B cell (primary cell): ENCODE results near the gene FAM227B. TPM values are rescaled to one million over a fixed set of nuclear protein-coding genes. Genes with fewer than 3 reads are reported as not detected.

Source experiments
- ATAC-seq: fragments of 200-7000 bp; cut with Tn5 transposase; one replicate; pipeline ENCODE4 v1.10.0; 2021; ENCODE audit warnings: low read depth, mild to moderate bottlenecking, moderate number of reproducible peaks, moderate library complexity
- CTCF ChIA-PET: fragments of 350-600 bp; sonication (Branson Sonifier 250); formaldehyde crosslinking; loops from one replicate; lab custom pipeline; 2021; ENCODE audit warnings: antibody characterized with exemption, inconsistent platforms; lab: Charles Lee
- POLR2A ChIA-PET: fragments of 350-600 bp; sonication (Branson Sonifier 250); formaldehyde crosslinking; loops from one replicate; lab custom pipeline; 2021; ENCODE audit warnings: antibody characterized with exemption; lab: Charles Lee
- DNase-seq: peaks from one replicate; pipeline ENCODE4 v3.0.0; 2013
- H2AFZ ChIP-seq: 2 replicates; pipeline ENCODE4 v1.6.1; 2012; ENCODE audit warnings: mild to moderate bottlenecking, low read depth, low read length; ENCODE audit not compliant: insufficient read depth, poor library complexity, severe bottlenecking
- H3K27ac ChIP-seq, 2 donors: 1 replicate in 1 of 2; 2 replicates in 1 of 2; pipeline ENCODE4 v1.5.1; 2012 to 2013; ENCODE audit warnings: low read length in 2 of 2, mild to moderate bottlenecking in 2 of 2, moderate library complexity in 1 of 2
- H3K27me3 ChIP-seq, 4 experiments: fragments of 200-600 bp in 1 of 4; sonication (generic) in 1 of 4; replicated peaks in 1 of 4; 1 replicate in 2 of 4; 2 replicates in 2 of 4; pipeline versions ENCODE4 v1.6.1 to v1.7.0; 2013 to 2016; ENCODE audit warnings: low read length in 3 of 4, mild to moderate bottlenecking in 2 of 4, mixed read lengths in 1 of 4, moderate library complexity in 1 of 4; ENCODE audit not compliant: insufficient read depth in 4 of 4, control insufficient read depth in 3 of 4; ENCODE audit errors: control extremely low read depth in 1 of 4
- H3K36me3 ChIP-seq, 2 experiments: replicated peaks in 1 of 2; 1 replicate in 1 of 2; 2 replicates in 1 of 2; pipeline versions ENCODE4 v1.6.1 to v1.7.1; 2013; ENCODE audit warnings: low read length in 1 of 2; ENCODE audit not compliant: insufficient read depth in 2 of 2, control insufficient read depth in 1 of 2; ENCODE audit errors: control extremely low read depth in 1 of 2, extremely low read depth in 1 of 2
- H3K4me1 ChIP-seq, 2 donors: fragments of 200-600 bp in 1 of 2; sonication (generic) in 1 of 2; 1 replicate in 1 of 2; 2 replicates in 1 of 2; pipeline versions ENCODE4 v1.5.1 to v1.6.1; 2013 to 2017; ENCODE audit warnings: low read length in 2 of 2; ENCODE audit not compliant: control insufficient read depth in 2 of 2, insufficient read depth in 2 of 2
- H3K4me2 ChIP-seq: replicated peaks from 2 replicates; pipeline ENCODE3; 2012; ENCODE audit warnings: mild to moderate bottlenecking, low read depth, low read length; ENCODE audit not compliant: poor library complexity, severe bottlenecking
- H3K4me3 ChIP-seq, 5 experiments: fragments of 200-600 bp in 1 of 5; sonication (generic) in 1 of 5; 1 replicate in 3 of 5; 2 replicates in 2 of 5; pipeline versions ENCODE4 v1.5.1 to v1.7.0; 2011 to 2016; ENCODE audit warnings: low read length in 4 of 5, mild to moderate bottlenecking in 4 of 5, low read depth in 2 of 5, control low read depth in 1 of 5, moderate library complexity in 1 of 5; ENCODE audit not compliant: insufficient read depth in 1 of 5; ENCODE audit errors: control extremely low read depth in 1 of 5, extremely low read depth in 1 of 5
- H3K79me2 ChIP-seq: fragments of 200-600 bp; sonication (generic); one replicate; pipeline ENCODE4 v1.6.0; 2016; ENCODE audit warnings: low read length; ENCODE audit not compliant: control insufficient read depth, insufficient read depth
- H3K9ac ChIP-seq: fragments of 200-600 bp; sonication (generic); 2 replicates; pipeline ENCODE4 v1.6.1; 2017; ENCODE audit warnings: mild to moderate bottlenecking, low read length, moderate library complexity
- H3K9me3 ChIP-seq, 3 donors: one replicate each; pipeline versions ENCODE4 v1.6.1 to v1.7.1; 2013; ENCODE audit warnings: low read length in 2 of 3; ENCODE audit not compliant: control insufficient read depth in 2 of 3, insufficient read depth in 1 of 3; ENCODE audit errors: control extremely low read depth in 1 of 3
- H4K20me1 ChIP-seq: 2 replicates; pipeline ENCODE4 v1.6.0; 2012; ENCODE audit warnings: mild to moderate bottlenecking, low read length; ENCODE audit not compliant: insufficient read depth, control insufficient read depth, poor library complexity, severe bottlenecking
- H3K27ac Mint-ChIP-seq: one replicate; pipeline ENCODE4 v1.8.0; 2021; ENCODE audit warnings: mixed read lengths
- H3K27me3 Mint-ChIP-seq: one replicate; pipeline ENCODE4 v1.8.0; 2021; ENCODE audit warnings: mixed read lengths
- H3K4me1 Mint-ChIP-seq: one replicate; pipeline ENCODE4 v1.8.0; 2021; ENCODE audit warnings: mixed read lengths
- H3K4me3 Mint-ChIP-seq: one replicate; pipeline ENCODE4 v1.8.0; 2021; ENCODE audit warnings: mixed read lengths
- H3K9me3 Mint-ChIP-seq: one replicate; pipeline ENCODE4 v1.8.0; 2022; ENCODE audit warnings: mixed read lengths; ENCODE audit not compliant: insufficient read depth
- EZH2 ChIP-seq: IDR thresholded peaks from 2 replicates; pipeline ENCODE4 v1.6.1; 2012; ENCODE audit warnings: borderline replicate concordance, low read depth, mild to moderate bottlenecking, moderate library complexity, low read length; ENCODE audit not compliant: insufficient read depth, poor library complexity, severe bottlenecking
- intact Hi-C: fragments of 100-400 bp; cut with micrococcal nuclease; formaldehyde crosslinking; loops from one replicate; pipeline ENCODE4 v1.10.0; 2022
- polyA plus RNA-seq: library from polyadenylated mRNA; depleted of rRNA; stranded (reverse); fragments of >200 nt; gene quantifications from 2 replicates; pipeline ENCODE4 v1.2.3, GENCODE V29; 2012
- total RNA-seq, 2 donors: library from RNA; stranded (reverse); fragments of 120-200 nt in 1 of 2; gene quantifications; 1 replicate in 1 of 2; 2 replicates in 1 of 2; pipeline versions ENCODE4 v1.2.3 to v1.2.4, GENCODE V29; 2013 to 2022
- TF ChIP-seq, protein P1 (sequence below): fragments of 200-600 bp; IDR thresholded peaks from one replicate; pipeline ENCODE4 v1.8.0; 2022; ENCODE audit warnings: antibody characterized with exemption, mild to moderate bottlenecking

Gene FAM227B
- total and polyA plus RNA-seq, 2 donors (not counting 1 experiment from before 2014, with no cell fraction given): 5.6 to 8.9 TPM

DNA sequence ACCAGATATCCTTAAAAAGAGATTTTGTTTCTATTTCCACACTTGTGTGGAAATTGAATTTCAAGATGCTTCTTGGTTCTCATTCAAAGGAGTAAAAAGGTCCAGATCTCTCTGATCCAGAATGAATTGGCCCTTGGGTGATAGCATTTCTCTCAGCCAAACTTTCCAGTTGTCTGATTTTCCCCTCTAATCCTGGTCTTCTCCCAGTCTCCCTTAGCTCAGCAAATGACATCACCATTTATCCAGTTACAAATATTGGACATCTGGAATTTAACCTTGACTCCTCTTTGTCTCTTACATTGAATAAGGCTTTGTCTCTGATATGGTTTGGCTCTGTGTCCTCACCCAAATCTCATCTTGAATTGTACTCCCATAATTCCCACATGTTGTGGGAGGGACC lies 207.8 kb downstream of the FAM227B start:
- H3K4me3 ChIP-seq: no peak overlapping the region
- intact Hi-C loops: no loop called here

DNA sequence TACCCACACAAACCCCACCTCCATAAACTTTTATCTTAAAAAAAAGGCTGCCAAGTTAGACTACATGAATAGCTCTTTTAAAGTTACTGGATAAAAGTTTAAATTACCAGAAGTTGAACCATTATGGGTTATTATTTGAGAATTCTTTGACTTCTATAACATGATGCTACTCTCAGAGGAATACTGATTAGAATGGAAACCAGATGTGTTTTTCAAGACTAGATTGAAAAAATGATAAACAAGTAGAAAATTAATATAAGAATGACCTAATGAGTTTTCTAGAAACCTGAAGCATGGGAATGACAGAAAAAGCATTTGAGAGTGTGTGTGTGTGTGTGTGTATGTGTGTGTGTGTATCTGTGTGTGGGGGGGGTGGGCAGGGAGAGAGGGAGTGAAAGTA lies 210.0 kb downstream of the FAM227B start:
- no peaks in the 10 kb centered on the region for H3K9me3 Mint-ChIP-seq
- TF ChIP-seq, protein P1, sequence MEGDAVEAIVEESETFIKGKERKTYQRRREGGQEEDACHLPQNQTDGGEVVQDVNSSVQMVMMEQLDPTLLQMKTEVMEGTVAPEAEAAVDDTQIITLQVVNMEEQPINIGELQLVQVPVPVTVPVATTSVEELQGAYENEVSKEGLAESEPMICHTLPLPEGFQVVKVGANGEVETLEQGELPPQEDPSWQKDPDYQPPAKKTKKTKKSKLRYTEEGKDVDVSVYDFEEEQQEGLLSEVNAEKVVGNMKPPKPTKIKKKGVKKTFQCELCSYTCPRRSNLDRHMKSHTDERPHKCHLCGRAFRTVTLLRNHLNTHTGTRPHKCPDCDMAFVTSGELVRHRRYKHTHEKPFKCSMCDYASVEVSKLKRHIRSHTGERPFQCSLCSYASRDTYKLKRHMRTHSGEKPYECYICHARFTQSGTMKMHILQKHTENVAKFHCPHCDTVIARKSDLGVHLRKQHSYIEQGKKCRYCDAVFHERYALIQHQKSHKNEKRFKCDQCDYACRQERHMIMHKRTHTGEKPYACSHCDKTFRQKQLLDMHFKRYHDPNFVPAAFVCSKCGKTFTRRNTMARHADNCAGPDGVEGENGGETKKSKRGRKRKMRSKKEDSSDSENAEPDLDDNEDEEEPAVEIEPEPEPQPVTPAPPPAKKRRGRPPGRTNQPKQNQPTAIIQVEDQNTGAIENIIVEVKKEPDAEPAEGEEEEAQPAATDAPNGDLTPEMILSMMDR: no peak
- no peak for TF ChIP-seq EZH2
- H3K4me1 ChIP-seq: no peaks in the 10 kb centered on the region
- H3K27me3 Mint-ChIP-seq: peaks cover 22% of the 10 kb centered on the region
- POLR2A ChIA-PET: no interaction called here
- H3K27me3 ChIP-seq: peaks cover 0 to 3% (median 1%) of the 10 kb centered on the region in 4 experiments
- no peaks in the 10 kb centered on the region for H3K36me3 ChIP-seq
- CTCF ChIA-PET: interaction anchor here (1.2 kb wide), 1 partner anchor 12 kb away, joined by 4 read pairs; no protein-coding TSS in a partner anchor
- no peaks in the 10 kb centered on the region for H3K4me1 Mint-ChIP-seq
- H4K20me1 ChIP-seq: no peaks in the 10 kb centered on the region
- H3K79me2 ChIP-seq: no peaks in the 10 kb centered on the region
- H2AFZ ChIP-seq: no peak overlapping the region
- DNase-seq: no peak
- no peak overlapping the region for H3K27ac ChIP-seq
- no peak overlapping the region for H3K4me3 ChIP-seq
- H3K9ac ChIP-seq: no peak overlapping the region
- no peak overlapping the region for H3K4me2 ChIP-seq
- H3K4me3 Mint-ChIP-seq: no peak overlapping the region
- H3K9me3 ChIP-seq: peaks cover 0 to 6% (median 0%) of the 10 kb centered on the region in 3 donors
- intact Hi-C loops: no loop called here
- no peak for ATAC-seq
- no peak overlapping the region for H3K27ac Mint-ChIP-seq

More for the DNA sequence above, 207.8 kb downstream of the FAM227B start:
- Histone ChIP-seq H3K9me3 (no peaks in the 10 kb centered on the region), H2AFZ (no peak overlapping the region), H3K27me3 (peaks cover 0 to 3% (median 1%) of the 10 kb centered on the region in 4 experiments), H3K4me1 (no peaks in the 10 kb centered on the region), H3K9ac (no peak overlapping the region), H3K27ac (no peak overlapping the region), H4K20me1 (no peaks in the 10 kb centered on the region), H3K4me2 (no peak overlapping the region), H3K36me3 (no peaks in the 10 kb centered on the region), H3K79me2 (no peaks in the 10 kb centered on the region)
- no peaks in the 10 kb centered on the region for H3K4me1 Mint-ChIP-seq
- ATAC-seq: no peak
- H3K27ac Mint-ChIP-seq: no peak overlapping the region
- TF ChIP-seq, protein P1: no peak
- no peak for TF ChIP-seq EZH2
- H3K9me3 Mint-ChIP-seq: no peaks in the 10 kb centered on the region
- ChIA-PET POLR2A (no interaction called here), CTCF (interaction anchor here (1.4 kb wide), 1 partner anchor 9 kb away, joined by 5 read pairs; no protein-coding TSS in a partner anchor)
- no peak overlapping the region for H3K4me3 Mint-ChIP-seq
- no peak for DNase-seq
- H3K27me3 Mint-ChIP-seq: peaks cover 34% of the 10 kb centered on the region
